Measurements from ENCODE around the gene CDK9.
A peak's percentile ranks its signal among the peaks of the same experiment; 100 is the strongest.
"Not testable (repeated sequence)": the region's sequence is repeated elsewhere in the genome, so short reads cannot be mapped to it uniquely, and the experiment has no call there.

Gene CDK9

DNA sequence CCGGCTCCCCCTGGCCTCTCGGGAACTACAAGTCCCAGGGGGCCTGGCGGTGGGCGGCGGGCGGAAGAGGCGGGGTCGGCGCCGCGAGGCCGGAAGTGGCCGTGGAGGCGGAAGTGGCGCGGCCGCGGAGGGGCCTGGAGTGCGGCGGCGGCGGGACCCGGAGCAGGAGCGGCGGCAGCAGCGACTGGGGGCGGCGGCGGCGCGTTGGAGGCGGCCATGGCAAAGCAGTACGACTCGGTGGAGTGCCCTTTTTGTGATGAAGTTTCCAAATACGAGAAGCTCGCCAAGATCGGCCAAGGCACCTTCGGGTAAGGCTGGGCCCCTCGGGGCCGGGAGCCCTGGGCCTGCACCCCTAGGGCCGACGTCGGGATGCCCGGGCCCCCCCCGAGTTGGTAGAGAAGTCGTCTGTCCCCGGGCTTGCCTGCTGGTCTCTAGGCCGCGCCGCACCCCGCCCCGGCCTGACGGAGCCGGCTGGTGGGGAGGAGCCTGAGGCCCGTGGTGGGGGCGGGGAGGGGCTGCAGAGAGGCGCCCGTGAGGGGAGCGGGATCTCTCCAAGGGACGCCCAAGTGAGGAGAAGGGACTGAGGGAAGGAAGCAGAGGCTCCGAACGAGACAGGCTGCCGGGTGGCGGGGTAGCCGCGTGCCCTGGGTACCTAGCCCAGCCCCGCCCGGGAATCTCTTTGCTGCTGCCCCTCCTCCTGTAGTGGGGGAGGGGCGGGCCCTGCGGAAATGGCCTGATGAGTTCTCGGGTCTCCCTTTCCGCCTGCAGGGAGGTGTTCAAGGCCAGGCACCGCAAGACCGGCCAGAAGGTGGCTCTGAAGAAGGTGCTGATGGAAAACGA is at the start of gene CDK9:
CDK9 (plus strand) TSS at position 102 of the 840 bp plus-strand sequence; CDS start at position 217, 115 bp downstream.
- DNase-seq (ENCODE audit: low read depth, low spot score) = peak; percentile 97

GRCh38 chr9:127738666-127739065 is 47.2 kb upstream of the CDK9 start:
- no peak for DNase-seq (ENCODE audit: low read depth, low spot score)

DNA sequence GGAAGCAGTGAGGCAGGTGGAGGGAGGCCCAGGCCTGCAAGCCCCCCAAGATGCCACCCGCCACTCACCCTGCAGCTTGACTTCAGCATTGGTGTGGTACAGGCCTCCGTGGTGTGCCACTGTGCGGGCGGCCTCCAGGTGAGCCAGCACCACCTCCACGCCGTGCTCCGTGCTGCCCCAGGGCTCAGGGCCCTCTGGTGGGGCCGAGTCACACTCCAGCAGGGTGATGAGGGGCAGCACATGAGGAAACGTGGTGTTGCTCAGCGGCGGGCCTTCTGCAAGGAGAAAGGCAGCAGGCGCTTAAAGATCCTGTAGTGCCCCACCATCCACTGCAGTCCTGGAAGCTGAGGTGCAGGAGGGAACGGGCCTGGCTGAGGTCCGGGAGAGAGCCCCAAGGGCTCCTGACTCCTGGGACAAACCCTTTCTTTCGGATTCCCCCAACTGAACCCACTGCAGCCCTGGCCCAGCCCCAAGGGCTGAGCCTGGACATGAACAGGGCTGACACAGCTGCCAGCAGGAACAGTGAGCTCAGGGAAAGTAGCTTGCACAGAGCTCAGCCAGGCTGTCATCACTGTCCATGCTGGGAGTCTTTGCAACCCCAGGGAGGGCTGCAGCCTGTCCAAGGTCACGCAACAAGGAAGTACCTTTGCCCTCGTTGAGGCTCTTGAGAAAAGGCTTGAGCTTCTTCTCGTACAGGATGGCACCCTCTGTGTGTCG is 46.1 kb upstream of the CDK9 start:
- no peak for DNase-seq (ENCODE audit: low read depth, low spot score)

DNA sequence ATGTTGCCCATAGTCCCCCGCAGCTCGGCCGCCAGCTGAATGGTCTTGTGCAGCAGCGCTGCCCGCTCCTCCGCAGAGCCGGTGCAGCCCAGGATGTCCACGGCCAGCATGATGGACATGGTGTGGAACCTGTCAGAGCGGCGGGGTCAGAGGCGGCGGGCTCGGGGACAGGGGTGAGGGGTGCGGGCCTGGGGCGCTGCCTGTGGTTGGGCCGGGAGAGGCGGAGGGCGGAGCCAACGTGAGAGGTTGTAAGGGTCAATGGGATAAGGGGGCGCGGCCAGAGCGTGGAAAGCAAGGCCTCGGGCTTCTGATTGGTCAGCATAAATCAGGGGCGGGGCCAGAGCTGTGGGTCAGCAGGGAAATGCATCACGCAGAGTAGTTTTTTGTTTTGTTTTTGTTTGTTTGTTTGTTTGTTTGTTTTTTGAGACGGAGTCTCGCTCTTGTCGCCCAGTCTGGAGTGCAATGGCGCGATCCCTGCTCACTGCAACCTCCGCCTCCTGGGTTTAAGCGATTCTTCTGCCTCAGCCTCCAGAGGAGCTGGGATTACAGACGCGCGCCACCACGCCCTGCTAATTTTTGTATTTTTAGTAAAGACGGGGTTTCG is 43.9 kb upstream of the CDK9 start:
- peak; percentile 74 for DNase-seq (ENCODE audit: low read depth, low spot score)

DNA sequence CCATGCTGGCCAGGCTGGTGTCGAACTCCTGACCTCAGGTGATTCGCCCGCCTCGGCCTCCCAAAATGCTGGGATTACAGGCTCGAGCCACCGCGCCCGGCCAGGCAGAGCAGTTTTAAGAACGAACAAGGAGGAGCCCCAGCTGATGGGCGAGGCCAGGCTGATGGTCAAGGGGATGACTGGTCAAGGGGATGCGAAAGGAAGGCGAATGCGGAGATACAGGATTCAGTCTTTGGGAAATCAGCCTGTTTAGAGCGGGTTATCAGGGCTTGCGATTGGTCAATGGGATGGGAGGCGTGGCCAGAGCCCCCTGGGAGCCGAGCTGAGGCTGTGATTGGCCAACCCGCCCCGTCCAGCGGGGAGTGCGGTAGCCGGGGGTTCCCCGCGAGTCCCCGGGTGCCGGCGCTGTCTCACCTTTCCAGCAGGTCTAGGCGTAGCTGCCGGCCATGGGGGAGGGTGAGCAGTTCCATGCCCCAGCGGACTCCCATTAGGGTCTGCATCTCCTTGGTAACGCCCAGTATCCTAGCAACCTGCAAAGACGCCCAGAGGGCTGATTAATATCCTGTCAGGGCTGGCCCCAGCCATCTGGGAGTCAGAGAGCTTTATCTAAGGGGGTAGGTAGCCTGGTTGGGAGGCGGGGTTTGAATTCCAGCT is 43.3 kb upstream of the CDK9 start:
- DNase-seq (ENCODE audit: low read depth, low spot score) = peak; percentile 87

GRCh38 chr9:127744398-127745110 is 41.3 kb upstream of the CDK9 start:
- DNase-seq (ENCODE audit: low read depth, low spot score) = no peak

DNA sequence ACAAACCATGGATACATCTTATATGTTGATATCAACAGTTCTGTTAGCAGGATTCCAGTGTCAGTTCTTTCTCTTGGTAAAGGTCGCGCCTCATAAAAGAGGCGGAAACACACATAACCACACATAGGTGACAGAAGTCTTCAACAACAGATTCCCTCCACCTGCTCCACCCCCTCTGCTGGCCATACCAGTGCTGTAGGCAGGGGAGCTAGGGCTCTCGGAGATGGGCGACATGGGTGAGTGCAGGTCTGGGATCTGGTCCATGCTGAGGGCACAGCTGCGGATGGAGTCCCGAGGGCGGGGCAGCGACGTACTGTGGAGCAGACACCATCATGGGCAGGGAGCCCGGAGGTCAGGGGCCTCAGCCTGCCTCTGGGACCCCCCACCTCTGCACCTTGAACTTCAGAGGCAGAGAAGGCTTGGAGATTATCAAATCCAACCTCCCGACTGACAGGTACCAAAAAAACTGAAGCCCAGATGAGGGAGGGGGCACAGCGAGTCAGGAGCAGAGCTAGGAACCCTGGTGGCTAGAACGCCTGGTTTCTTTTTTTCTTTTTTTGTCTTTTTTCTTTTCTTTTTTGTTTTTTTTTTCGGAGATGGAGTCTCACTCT is 38.8 kb upstream of the CDK9 start:
- DNase-seq (ENCODE audit: low read depth, low spot score) = no peak

DNA sequence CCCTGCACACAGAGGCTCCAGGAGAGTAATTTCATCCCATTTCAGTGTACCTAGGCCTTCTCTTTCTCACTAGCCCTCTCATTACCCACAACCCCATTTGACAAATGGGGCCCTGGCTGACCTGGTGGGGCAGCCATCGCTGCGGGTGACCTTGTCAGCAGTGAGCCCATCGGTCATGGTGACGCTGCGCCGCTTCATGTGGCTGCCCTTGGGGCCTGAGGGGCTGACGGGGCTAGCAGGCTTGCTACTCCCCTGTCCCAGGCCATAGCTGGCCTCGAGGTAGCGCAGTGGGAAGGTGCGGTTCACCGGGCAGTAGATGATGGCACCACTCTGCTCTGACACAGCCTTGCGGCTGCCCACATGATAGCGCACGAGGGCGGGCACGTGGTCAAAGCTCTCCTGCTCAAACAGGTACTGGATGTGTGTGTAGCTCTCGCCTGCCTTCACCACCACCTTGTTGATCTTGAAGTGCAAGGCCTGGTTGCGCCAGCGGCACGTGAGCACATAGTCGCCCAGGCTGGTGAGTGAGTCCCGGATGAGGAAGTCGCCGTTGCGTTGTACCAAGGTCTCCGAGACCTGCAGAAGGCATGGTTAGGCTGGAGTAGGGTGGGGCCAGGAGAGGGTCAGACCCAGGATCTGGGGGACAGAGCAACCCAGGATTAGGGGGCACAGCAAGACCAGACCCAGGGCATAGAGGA is 36.6 kb upstream of the CDK9 start:
- DNase-seq (ENCODE audit: low read depth, low spot score) = no peak

GRCh38 chr9:127751269-127752054 is 34.4 kb upstream of the CDK9 start:
- peak; percentile 62 for DNase-seq (ENCODE audit: low read depth, low spot score)

DNA sequence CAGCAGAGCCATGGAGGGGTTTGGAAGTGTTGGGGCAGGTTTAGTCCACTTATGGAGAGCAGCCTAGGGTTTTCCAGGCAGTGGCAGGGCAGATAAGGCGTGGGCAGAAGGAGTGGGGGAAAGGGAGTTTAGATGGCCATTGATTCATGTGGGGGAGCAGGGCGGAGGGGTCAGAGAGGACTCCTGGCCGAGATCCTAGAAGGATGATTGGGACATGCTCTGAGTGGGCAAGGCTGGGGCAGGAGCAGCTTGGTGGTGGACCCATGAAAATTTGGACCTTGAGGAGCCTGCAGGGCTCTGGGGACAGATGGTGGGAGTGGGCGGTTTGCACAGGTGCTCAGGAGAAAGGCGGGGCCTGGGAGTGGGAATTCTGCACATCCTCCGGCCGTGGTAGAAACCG is 32.7 kb upstream of the CDK9 start:
- DNase-seq (ENCODE audit: low read depth, low spot score) = no peak

DNA sequence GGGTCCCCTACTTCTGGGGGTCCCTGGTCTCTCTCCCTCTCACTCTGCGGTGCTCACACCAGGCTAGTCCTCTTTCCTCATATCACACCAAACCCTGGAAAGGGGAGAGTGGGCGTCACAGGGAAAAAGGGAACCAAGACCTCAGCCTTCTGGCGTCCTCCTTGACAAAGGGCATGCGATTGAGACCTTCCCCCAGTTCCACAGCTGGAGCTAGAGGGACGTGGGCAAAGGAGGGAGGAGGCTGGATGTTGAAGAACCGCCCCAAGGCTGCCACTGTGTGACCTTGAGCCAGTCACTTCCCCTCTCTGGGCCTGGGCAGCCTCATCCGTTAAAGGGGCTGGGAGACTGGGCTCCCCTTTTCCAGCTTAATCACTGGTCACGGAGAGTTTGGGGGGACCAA is 32.2 kb upstream of the CDK9 start:
- no peak for DNase-seq (ENCODE audit: low read depth, low spot score)

DNA sequence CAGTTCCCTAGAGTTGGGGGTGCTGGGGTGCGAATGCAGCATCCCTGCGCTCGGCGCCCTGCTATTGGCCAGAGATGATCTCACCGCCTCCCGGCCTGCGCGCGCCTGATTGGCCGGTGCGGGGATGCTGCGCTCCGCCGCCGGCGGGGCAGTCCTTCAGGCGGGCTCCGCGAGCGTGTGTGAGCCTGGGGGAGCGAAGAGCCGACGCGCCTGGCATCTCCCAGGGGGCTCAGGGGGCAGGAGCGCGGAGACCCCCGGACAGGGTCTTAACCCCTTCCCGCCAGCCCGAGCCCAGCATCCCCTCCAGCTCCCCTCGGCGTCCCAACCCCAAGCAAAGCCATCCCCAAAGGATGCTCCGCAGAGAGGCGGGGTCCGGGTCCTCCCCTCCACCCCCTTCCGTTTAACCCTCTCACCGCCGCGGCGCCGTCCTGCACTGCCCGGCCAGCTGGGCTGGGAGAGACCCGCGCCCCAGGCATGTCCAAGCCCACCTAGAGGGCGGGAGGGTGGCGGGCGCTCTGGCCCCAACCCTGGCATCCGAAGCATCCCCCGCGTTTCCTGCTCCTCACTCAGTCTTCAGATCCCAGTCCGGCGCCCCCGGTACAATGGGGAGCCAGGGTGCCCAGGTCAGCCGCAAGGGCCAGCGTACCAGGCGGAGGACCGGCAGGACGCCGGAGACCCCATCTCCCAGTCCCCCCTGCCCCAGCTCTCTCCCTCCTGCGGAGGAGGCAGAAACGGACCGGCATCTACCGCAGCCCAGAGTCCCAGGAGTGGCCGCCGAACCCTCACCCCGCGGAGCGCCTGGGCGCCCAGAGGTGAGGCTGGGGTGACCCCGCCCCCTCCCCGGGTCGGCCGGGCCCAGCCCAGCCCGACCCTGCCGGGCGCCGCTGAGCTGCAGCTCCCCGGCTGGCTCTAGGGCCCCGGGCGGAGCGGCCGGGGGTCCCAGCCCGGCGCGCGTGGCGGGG is 31.5 kb upstream of the CDK9 start:
- peak; percentile 52 for DNase-seq (ENCODE audit: low read depth, low spot score)

- DNase-seq (ENCODE audit: low read depth, low spot score) = no peak
Observed at GRCh38 chr9:127755061-127756060, 30.5 kb upstream of the CDK9 start.

DNA sequence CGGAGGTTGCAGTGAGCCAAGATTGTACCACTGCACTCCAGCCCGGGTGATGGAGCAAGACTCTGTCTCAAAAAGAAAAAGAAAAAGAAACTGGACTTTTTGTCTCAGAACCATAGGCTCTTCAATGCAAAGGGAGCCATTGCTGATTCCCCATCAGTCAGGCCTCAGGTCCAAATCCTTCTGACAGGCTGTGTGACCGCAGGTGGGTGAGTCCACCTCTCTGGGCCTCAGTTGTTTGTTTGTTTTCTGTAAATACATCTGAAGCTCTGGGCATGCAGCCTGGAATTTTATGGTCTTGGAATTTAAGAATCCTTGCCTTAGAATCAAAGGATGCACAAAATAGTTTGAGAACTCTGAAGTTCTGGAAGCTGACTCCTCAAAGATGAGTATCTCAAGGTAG is 29.6 kb upstream of the CDK9 start:
- no peak for DNase-seq (ENCODE audit: low read depth, low spot score)

DNA sequence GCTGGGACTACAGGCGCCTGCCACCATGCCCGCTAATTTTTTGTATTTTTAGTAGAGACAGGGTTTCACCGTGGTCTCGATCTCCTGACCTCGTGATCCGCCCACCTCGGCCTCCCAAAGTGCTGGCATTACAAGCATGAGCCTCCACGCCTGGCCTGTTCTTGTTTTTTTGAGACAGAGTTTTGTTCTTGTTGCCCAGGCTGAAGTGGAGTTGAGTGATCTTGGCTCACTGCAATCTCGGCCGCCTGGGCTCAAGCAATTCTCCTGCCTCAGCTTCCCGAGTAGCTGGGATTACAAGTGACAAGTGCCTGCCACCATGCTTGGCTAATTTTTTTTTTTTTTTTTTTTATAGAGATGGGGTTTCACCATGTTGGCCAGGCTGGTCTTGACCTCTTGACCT is 29.1 kb upstream of the CDK9 start:
- not testable (repeated sequence) for DNase-seq (ENCODE audit: low read depth, low spot score)

GRCh38 chr9:127758843-127759242 is 27.0 kb upstream of the CDK9 start:
- DNase-seq (ENCODE audit: low read depth, low spot score) = no peak

GRCh38 chr9:127761061-127761460 is 24.8 kb upstream of the CDK9 start:
- DNase-seq (ENCODE audit: low read depth, low spot score) = no peak
